Activated CD4-positive, alpha-beta T cell treated with anti-CD3 and anti-CD28 coated beads, Interleukin-2, amount 50 U/mL, for 48 hours (primary cell): ENCODE results near the gene SBK2.

Experiments
- DNase-seq, 2 experiments: peaks; one replicate each; pipeline ENCODE4 v3.0.0-alpha.2; 2020

Gene SBK2

DNA sequence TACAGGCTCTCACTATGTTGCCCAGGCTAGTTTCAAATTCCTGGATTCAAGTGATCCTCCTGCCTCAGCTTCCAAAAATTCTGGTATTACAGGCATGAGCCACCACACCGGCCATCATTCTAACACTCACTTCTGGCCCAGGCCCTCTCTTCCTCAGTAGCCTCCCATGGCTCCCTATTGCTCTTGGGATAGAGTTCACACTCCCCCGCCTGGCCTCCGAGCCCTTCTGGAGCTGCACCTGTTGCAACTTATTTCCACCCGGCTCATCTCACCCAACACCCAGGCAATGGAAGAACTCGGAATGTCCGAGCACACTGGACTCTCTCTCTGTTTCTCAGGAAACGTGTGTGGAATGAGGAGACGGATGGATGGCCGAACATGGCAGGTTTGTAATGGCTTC, 17.4 kb upstream of the SBK2 start:
- no peak for DNase-seq

DNA sequence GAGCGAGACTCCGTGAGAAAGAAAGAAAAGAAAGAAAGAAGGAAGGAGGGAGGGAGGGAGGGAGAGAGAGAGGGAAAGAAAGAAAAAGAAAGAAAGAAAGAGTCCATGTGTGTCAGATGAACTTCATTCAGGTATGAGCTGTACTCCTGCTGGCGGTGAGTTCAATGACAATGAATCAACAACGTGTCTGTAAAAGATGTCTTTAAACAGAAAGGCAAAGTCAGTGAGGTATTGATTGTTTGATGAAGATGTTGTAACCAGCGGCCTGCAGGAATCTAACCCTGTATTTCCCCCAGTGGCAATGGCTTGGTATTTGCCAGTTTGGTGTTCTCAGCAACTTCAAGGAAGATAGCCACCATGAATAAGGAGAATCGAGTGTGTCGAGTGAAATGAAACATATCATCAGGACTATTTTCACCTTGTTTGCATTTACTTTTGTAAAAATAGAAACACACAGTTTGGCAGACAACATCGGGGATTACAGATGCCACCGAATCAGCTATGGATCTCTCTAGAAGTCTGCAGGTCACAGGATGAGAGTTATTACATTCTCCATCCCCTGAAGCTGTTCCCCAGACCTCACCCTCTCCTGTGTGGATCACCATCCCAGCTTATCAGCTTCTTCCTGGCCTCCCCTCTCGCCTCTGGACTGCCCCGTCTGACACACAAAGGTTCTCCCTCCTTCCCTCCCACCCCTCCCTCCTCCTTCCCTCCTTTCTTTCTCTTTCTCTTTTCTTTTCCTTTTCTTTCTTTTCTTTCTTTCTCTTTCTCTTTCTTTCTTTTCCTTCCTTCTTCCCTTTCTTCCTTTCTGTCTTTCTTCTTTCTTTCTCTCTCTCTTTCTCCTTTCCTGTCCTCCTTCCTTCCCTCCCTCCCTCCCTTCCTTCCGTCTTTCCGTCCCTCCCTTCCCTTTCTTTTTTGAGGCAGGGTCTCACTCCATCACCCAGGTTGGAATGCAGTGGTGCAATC, 16.6 kb upstream of the SBK2 start:
- DNase-seq, result no peak

DNA sequence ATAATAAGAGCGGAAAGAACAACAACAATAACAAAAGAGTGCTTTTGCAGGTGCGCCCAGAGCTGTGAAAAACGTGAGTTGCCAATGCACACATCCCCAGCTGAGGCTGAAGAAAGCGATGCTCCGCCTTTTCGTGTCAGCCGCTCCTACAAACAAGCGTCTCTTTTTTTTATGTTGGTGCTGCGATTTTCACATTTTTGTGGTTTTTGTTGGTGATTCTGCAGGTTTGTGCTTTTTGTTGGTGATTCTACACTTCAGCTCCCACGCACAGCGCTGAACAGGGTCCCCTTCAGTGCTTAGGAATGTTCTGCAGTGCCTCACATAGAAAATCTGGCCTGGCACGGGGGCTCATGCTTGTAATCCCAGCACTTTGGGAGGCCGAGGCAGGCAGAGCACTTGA, 15.7 kb upstream of the SBK2 start:
- DNase-seq, result no peak

DNA sequence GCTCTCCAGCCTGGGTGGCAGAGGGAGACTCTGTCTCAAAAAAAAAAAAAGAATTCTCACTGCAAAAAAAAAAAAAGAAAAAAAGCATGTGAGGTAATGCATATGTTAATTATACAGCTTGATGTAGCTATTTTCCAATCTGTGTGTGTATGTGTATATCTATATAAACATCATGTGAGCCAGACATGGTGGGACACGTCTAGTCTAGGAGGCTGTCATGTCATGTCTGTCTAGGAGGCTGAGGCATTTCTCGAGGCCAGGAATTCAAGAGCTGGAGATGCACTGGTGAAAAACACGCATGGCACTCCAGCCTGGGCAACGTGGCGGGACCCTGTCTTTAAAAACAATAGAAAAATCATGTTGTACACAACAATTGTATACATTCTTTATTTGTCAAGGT, 15.3 kb upstream of the SBK2 start:
- DNase-seq, result no peak

DNA sequence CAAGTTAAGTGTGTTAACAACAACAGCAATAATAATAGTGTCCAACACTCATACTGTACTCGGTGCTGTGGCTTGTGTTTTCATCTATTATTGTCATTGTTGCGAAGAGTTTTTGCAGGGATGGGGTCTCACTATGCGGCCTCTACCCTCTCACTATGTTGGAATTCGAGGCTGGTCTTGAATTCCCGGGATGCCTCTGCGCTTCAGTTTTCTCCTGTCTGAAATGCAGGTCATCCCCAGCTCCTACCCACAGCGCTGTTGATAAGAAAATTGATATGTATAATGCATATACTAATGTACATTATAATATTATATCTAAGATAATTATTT, 13.4 kb upstream of the SBK2 start:
- DNase-seq, result no peak

DNA sequence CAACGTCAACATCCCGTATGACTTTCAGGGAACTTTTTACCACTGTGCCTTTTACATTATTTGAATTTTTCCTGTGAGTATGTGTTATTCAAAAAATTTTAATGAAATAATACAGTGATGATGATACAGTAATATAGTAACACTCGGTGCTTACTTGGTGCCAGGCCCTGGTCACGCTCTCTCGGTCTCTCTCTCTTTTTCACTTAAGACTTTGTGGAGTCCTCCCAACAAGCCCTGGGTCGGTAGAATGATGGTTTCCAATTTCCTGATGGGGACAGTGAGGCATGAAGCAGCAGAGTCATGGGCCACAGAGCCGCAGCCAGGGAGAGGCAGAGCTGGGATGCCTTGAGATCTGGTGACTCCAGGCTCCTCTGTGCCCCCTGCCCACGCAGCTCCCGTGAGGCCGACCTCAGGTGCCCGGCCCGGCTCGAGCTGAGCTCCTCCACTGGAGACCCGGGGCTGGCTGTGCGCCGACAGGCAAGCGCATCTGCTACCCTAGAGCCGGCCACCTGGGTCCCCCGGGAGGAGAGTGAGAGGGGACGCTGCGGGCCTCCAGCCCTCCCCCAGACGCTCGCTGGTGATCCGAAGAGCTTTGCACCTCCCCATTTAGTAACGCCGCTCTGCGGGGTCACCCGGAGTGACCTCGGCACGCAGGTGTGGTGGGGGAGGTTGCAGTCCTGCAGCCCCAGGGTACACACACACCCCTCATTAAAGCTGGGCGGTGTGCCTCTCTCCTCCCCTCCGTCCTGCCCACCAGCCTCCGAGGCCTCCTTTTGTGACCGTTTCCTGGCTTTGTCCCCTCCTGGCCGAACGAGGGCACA, 12.8 kb upstream of the SBK2 start:
- no peak for DNase-seq

DNA sequence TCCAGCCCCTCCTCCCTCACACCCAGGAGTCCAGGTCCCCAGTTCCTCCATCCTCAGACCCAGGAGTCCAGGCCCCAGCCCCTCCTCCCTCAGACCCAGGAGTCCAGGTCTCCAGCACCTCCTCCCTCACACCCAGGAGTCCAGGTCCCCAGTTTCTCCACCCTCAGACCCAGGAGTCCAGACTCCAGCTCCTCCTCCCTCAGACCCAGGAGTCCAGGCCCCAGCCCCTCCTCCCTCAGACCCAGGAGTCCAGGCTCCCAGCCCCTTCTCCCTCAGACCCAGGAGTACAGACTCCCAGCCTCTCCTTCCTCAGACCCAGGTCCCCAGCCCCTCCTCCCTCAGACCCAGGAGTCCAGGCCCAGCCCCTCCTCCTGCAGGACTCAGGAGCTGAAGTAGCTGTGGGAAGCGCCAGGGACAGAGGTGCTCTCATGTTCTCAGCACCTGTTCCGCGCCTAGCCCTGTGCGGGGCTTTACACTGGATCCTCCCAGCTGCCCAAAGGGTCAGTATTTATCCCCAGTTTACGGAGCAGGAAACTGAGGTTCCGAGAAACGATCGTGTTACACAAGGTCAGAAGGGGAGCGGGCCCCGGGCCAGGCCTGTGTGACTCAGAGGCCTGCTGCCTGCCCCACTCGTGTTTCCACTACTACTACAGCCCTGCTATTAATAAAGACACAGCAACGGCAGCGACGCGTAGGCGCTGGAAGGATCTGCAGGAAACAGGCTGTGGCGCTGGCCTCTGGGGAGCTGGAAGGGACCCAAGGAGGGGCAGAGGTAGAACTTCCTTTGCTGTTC, 10.1 kb upstream of the SBK2 start:
- no peak for DNase-seq

DNA sequence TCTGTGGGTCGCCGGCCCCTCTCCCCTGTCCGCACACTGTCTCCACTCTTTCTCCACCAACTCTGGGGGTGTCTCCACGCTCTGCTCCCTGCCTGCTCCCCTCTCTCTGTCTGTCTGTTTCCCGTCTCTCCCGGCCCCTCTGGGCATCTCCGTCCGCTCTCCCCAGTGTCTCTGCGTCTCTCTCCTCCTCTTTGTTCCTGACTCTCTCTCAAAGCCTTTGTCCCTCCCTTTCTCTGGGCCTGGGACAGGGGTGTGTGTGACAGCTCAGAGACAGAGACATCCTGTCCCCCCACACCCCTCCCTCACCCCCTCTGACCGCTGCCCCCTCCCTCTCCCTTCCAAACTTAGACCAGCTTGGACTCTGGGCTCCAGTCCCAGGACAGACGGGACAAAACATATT, 9.1 kb upstream of the SBK2 start:
- DNase-seq, result no peak

DNA sequence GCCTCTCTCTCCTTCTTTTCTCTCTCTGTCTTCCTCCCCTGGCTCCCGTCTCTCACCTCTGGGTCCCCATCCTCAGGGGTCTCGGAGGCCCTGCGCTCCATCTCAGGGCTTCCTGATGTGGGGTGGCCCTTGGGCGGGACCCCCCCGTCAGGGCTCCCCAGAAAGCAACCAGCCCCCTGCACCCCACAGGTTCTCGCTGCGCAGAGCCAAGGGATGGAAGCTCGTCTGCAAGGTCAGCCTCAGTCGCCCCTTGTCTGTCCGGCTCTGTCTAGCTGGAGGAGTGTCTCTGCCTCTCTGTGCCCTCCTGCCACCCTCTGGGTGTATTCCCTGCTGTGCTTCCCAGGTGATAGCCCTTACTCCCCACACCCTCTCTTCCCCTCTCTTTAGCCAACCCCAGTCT, 8.5 kb upstream of the SBK2 start, which contains the start of gene SBK3:
SBK3 (minus strand) TSS at position 101 of the 400 bp plus-strand sequence; CDS start at position 101, 0 bp downstream.
- DNase-seq, result no peak

DNA sequence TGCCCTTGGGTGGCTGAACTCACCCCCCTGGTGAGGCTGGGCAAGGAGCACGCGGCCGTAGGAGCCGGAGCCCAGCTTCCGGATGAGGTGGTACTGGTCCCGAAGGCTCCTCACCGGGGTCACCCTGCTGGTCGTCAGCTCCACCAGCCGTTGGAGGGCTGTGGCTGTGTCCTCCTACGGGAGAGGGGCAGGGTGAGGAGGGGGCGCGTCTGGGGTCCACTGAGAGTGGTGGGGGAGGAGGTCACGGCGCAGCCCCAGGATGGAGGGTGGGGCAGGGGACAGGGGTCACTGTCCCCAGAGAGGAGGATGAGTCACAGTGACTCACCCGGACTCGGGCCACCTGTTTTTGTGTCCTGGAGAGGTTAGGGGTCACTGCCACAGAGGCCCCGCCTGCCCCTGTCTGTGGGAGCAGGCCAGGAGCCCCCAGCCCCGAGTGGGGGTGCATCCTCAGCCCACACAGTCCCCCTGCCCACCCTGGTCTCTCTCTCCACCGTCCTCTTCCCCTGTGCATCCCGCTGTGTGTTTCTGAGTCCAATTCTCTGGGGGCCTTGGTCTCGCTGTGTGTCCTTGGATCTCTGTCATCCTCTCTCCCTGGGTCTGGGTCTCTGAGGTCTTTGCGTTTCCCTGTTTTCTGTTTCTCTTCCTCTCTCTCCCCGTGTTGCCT, 8.0 kb upstream of the SBK2 start:
- DNase-seq, result no peak

DNA sequence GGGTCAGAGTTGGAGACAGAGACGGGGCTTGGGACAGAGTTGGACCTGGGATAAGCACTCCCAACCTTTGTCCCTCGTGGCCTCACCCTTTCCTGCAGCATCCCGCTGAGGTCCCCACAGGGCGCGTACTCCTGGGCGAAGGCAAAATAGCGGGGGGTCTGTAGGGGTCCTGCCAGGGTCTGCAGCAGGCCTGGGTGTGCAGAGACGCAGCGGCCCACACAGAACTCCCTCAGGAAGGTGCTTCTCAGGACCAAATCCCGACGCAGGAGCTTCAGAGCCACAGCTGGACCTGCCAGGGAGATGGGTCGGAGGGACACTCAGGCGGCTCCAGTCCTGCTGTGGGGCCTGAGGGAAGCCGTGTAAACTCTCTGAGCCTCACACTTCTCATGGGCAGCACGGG, 7.1 kb upstream of the SBK2 start:
- DNase-seq, result no peak

DNA sequence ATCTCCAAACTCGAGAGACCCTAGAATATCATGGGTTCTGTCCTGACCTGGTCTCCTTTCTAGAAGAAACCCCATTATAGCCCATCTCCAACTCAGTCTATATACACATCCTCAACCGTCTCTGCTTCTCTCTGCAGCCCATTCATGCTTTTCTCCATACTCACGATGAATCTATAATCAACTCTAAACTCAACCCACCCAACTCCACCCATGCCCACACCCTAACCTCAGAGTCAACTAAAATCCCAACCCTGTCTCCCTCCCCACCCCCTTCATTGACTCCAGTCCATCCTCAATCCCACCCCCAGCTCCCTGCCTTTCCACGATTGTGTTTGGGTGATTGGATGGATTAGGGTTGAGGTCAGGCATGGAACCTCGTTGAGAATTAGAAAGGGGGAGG, 6.6 kb upstream of the SBK2 start:
- no peak for DNase-seq

DNA sequence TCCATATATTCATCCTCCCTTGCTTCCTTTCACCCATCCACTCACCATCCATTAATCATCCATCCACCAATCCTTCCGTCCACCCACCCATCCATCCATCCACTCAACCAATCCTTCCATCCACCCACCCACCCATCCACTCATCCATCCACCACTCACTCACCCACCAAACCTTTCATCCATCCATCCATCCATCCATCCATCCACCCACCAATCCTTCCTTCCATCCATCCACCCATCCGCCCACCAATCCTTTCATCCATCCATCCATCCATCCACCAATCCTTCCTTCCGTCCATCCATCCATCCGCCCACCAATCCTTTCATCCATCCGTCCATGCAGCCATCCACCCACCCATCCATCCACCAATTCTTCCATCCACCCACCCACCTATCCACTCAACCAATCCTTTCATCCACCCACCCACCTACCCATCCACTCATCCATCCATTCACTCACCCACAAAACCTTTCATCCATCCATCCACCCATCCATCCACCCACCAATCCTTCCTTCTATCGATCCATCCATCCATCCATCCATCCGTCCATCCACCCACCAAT, 5.4 kb upstream of the SBK2 start:
- DNase-seq, result no peak

DNA sequence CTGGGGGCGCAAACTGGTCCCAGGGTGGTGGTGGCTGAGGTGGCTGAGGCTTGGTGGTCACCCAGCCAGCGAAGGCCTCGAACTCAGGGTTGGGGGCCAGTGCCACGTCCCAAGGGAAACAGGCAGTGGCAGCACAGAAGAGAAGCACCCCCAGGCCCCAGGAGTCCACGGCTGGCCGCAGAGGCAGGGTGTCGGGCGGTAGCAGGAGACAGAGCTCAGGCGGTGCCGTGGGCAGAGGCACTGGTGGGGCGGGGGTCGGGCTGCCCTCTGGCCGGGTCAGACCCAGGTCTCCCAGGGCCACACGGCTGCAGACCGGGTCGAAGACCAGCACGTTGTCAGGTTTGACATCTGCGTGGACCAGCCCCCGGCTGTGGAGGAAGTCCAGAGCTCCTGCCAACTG, 4.2 kb upstream of the SBK2 start:
- no peak for DNase-seq

DNA sequence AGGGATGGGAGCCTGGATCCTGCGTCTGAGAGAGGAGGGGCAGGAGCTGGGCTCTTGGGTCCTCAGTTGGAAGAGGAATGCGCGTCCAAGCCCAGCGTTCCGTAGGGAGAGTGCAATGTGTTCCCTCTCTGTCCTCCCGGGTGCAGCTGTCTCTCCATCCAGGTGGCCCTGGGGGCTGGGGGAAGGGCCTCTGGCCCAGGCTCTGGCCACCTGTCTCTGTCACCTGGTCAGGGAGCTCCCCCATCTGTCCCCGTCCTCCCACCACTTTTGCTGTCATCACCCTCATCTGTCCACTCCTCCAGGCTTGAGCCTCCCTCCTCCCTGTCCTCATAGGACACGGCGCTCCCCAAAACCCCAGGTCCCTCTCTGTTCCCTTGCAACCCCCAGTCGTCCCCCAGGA, 3.7 kb upstream of the SBK2 start:
- no peak for DNase-seq

DNA sequence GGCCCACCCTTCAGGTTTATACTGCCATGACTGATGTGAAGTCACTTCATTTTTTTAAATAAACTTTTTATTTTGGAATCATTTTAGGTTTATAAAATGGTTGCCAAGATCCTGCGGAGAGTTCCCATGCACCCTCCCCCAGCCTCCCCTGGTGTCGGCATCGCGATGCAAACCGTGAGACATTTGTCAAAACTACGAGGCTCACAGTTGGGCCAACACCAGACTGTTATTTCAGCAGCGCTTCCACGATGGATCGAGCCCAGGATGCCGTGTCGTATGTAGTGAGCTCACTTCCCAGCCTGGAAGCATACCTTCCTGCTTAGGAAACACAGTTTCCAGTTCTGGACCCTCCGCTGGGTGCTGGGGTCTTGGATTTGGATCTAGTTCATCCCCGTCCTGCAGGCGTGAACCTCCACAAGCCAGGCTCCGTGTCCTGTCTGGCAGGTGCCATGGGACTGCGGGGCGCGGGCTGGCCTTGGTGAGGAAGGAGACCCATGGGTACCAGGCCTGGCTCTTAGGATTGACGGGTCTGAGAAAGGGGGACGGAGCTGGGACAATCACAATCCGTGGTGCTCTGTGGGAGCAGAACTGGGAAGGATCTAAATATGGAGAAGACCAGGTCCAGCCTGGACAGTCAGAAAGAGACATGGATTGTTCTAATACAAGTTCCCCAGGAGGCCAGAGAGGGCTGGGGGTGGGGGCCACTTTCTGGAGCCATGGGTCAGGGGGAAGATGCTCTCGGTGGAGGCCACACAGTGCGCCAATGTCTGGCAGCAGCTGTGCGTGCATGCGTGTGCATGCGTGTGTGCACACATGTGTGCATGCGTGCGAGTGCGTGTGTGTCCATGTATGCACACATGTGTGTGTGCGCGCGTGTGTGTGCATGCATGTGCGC, 2.4 kb upstream of the SBK2 start:
- no peak for DNase-seq

DNA sequence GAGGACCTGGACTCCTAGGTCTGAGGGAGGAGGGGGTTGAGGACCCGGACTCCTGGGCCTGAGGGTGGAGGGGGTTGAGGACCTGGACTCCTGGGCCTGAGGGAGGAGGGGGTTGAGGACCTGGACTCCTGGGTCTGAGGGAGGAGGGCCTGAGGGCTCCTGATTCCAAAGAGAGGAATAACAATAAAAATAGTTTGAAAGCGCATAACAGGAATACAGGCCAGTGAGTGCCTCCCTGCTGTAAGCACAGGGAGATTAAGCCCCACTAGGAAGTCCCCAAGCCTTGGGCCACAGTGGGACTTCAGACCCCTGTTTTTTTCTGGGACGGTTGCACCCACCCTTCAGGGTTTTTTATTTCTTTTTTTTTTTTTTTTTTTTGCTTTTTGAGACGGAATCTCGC, 1.2 kb upstream of the SBK2 start:
- DNase-seq, result no peak

DNA sequence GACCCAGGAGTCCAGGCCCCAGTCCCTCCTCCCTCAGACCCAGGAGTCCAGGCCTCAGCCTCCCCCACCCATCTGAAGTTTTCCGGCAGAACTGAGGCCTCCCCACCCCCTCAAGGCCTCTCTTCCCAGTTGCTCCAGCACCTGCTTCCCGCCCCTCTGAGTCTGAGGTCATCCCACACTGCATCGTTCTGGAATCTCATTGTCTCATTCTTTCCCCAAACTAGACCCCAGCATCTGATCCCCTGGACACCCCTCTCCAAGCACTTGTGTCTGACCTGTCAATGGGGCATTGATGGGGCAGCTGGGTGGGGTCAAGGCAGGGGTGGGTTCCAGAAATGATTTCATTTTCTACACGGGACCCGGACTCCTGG, 793 bp upstream of the SBK2 start:
- no peak for DNase-seq

DNA sequence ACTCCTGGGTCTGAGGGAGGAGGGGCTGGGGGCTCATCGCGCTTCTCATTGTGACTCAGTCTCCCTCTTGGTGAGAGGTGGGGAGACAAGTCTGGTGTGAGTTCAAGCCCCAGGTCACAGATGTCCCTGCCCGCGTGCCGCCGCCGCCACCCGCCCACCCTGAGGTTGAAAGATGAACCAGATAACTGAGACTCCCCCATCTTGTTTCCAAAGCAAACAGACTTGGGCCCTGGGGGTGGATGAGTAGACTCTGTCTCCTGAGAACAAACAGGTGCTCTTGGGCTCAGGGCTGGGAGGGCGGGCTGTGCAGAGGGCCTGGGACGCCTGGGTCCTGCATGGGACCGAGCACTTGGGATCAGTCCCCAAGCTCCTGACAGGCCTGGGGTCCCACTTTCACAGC, 567 bp downstream of the SBK2 start:
- no peak for DNase-seq

DNA sequence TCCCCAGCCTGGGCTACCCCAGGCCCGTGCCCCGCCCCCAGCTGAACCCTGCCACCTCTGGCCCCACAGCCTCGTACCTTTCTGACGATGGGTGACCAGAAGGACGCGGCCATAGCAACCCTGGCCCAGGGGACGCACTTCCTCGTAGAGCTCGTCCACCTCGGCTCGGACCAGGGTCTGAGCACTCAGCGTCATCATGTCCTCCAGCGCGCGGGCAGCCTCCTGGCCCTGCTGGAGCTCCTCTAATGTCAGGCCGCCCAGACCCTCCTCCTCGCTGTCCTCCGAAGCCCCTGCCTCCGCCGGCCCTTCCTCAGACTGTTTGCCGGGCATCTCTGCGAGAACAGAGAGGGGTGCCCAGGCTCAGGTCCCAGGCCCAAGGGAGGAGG, 975 bp downstream of the SBK2 start:
- DNase-seq, result no peak

DNA sequence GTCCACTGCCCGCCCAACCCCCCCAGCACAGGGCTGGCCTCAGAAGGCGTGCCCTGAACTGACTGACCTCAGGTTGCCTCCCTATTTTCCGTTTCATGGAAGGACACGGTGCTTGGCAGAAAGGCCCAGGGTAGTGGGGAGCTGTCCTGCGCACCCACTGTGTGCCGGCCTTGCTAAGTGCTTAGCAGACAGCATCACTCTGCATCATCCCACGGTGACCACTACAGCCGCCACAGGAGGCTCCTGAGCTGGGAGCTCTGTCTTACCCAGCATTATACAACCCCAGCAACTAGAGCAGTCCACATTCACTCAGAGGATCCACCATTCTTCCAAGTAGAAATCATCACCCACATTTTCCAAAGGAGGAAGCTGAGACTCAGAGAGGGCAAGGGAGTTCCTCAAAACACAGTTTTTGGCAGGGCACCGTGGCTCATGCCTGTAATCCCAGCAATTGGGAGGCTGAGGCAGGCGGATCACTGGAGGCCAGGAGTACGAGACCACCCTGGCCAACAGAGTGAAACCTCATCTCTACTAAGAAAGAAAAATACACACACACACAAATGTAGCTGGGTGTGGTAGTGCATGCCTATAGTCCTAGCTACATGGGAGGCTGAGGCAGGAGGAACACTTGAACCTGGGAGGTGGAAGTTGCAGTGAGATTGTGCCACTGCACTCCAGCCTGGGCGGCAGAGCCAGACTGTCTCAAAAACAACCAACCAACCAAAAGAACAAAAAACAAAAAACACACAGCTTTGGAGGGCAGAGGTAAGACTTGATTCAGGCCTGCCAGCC, 1.6 kb downstream of the SBK2 start:
- DNase-seq, result no peak
